HepG2 (cell line): ENCODE results near the gene IL15RA. TPM values are rescaled to one million over a fixed set of nuclear protein-coding genes. Genes with fewer than 3 reads are reported as not detected.

ENCODE experiments used
- GATAD1 ChIP-seq: IDR thresholded peaks from 2 replicates; pipeline ENCODE4 v1.6.1; 2016; ENCODE audit warnings: missing genetic modification reagents, missing compliant biosample characterization
- HNF1B ChIP-seq: sonication (generic); formaldehyde crosslinking; IDR thresholded peaks from 2 replicates; pipeline ENCODE4 v1.5.1; 2020; ENCODE audit warnings: mild to moderate bottlenecking, moderate library complexity, missing genetic modification reagents
- HNF4A ChIP-seq: sonication (generic); formaldehyde crosslinking; IDR thresholded peaks from 2 replicates; pipeline ENCODE4 v1.4.0; 2020; ENCODE audit warnings: missing genetic modification reagents
- TEAD2 ChIP-seq: sonication (generic); formaldehyde crosslinking; IDR thresholded peaks from 2 replicates; pipeline ENCODE4 v1.9.0; 2021; ENCODE audit warnings: missing genetic modification reagents
- ZHX2 ChIP-seq, 2 experiments: sonication (generic) in 1 of 2; formaldehyde crosslinking in 1 of 2; IDR thresholded peaks; 2 replicates each; pipeline versions ENCODE4 v1.6.1 to v1.9.0; 2014 to 2022; ENCODE audit warnings: antibody characterized with exemption in 1 of 2, borderline replicate concordance in 1 of 2, inconsistent platforms in 1 of 2, low read depth in 1 of 2, missing genetic modification reagents in 1 of 2
- ZSCAN20 ChIP-seq: sonication (generic); formaldehyde crosslinking; IDR thresholded peaks from 2 replicates; pipeline ENCODE4 v1.4.0; 2020; ENCODE audit warnings: missing genetic modification reagents, mild to moderate bottlenecking, borderline replicate concordance
- polyA plus RNA-seq, 8 experiments: library from polyadenylated mRNA; depleted of rRNA in 3 of 8; stranded (reverse) in 7 of 8; unstranded in 1 of 8; fragments of >200 nt; fragmentation: Illumina TruSeq in 4 of 8; extraction: Trizol in 4 of 8; gene quantifications; 2 replicates each; pipeline versions ENCODE4 v1.2.1 to v1.2.3, GENCODE V29; 2011 to 2016; ENCODE audit warnings: low read depth in 4 of 8, missing spikeins in 1 of 8, mixed read lengths in 1 of 8; ENCODE audit not compliant: insufficient read depth in 1 of 8
- total RNA-seq, 5 experiments: library from RNA; depleted of rRNA; stranded (reverse); fragments of >200 nt; fragmentation: Illumina TruSeq; extraction: Trizol; gene quantifications; 2 replicates each; pipeline ENCODE4 v1.2.3, GENCODE V29; 2016; ENCODE audit warnings: low read depth in 1 of 5
- TF ChIP-seq, protein P1 (sequence below): sonication (generic); formaldehyde crosslinking; IDR thresholded peaks from 2 replicates; pipeline ENCODE4 v1.4.0; 2020; ENCODE audit warnings: mild to moderate bottlenecking, missing genetic modification reagents

IL15RA gene
- total and polyA plus RNA-seq, 2 of the 13 experiments (the other 11 are each of a cell fraction or from before 2014, with no cell fraction given) = 0.53 to 0.77 TPM

DNA sequence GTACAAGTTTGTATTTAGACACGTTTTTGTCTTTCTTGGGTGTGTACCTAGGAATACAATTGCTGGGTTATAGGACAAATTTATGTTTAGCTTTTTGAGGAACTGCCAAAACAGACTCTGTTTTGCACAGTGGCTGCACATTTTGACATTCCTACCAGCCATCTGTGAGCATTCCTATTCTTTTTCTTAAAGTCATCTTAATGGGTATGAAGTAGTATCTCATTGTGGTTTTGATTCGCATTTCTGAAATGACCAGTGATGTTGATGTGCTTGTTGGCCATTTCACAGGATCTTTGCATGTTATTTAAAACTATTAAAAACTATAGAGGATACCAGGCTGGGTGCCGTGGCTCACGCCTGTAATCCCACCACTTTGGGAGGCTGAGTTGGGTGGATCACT, 32.6 kb upstream of the IL15RA start (continued):
- TF ChIP-seq TEAD2 (CRISPR knock-in tag) (no peak), ZHX2 (IDR thresholded peaks at IDR 0.05; ENCODE audit: low read depth) (no peak), ZHX2 (CRISPR knock-in tag; IDR thresholded peaks at IDR 0.05; ENCODE audit: borderline replicate concordance) (no peak), GATAD1 (CRISPR knock-in tag) (no peak), HNF1B (CRISPR knock-in tag) (no peak), ZSCAN20 (CRISPR knock-in tag) (no peak), HNF4A (CRISPR knock-in tag) (no peak)
- TF ChIP-seq, protein P1, sequence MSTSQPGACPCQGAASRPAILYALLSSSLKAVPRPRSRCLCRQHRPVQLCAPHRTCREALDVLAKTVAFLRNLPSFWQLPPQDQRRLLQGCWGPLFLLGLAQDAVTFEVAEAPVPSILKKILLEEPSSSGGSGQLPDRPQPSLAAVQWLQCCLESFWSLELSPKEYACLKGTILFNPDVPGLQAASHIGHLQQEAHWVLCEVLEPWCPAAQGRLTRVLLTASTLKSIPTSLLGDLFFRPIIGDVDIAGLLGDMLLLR (CRISPR knock-in tag) = no peak
